Rectal smooth muscle tissue (tissue), 1 donor: ENCODE measurements around the gene HAGHL.
"Not testable (repeated sequence)": the region's sequence is repeated elsewhere in the genome, so short reads cannot be mapped to it uniquely, and the experiment has no call there.

Source experiments
- H3K27ac ChIP-seq: one replicate; pipeline ENCODE4 v1.7.0; 2013; ENCODE audit warnings: low read depth, low read length, inconsistent platforms
- H3K27me3 ChIP-seq: one replicate; pipeline ENCODE4 v1.7.0; 2013; ENCODE audit warnings: low read length; ENCODE audit not compliant: control insufficient read depth, insufficient read depth
- H3K36me3 ChIP-seq: one replicate; pipeline ENCODE4 v1.7.0; 2013; ENCODE audit warnings: low read length; ENCODE audit not compliant: control insufficient read depth, insufficient read depth
- H3K4me1 ChIP-seq: one replicate; pipeline ENCODE4 v1.7.0; 2013; ENCODE audit warnings: low read length; ENCODE audit not compliant: control insufficient read depth, insufficient read depth
- H3K4me3 ChIP-seq: one replicate; pipeline ENCODE4 v1.7.0; 2013; ENCODE audit warnings: low read length
- H3K9ac ChIP-seq: one replicate; pipeline ENCODE4 v1.7.0; 2013; ENCODE audit warnings: low read length

Gene HAGHL

GRCh38 chr16:683396-684070 lies 43.4 kb upstream of the HAGHL start:
- H3K9ac ChIP-seq: peak overlapping the region; percentile 49
- peak overlapping the region; percentile 32 for H3K27ac ChIP-seq
- no peaks in the 10 kb centered on the region for H3K27me3 ChIP-seq
- peaks cover 15% of the 10 kb centered on the region for H3K4me1 ChIP-seq
- H3K36me3 ChIP-seq: peaks cover 18% of the 10 kb centered on the region
- H3K4me3 ChIP-seq: peak overlapping the region; percentile 91

- Histone ChIP-seq H3K27ac (peak within 1 kb of the TSS; percentile 66), H3K9ac (peak within 1 kb of the TSS; percentile 49), H3K4me3 (peak within 1 kb of the TSS; percentile 91), H3K27me3 (no peaks in the 10 kb centered on the region), H3K4me1 (peaks cover 15% of the 10 kb centered on the region), H3K36me3 (peaks cover 18% of the 10 kb centered on the region)
These were observed 42.7 kb upstream of the HAGHL start, which contains the start of gene JMJD8 for GRCh38 chr16:684071-684794. Gene JMJD8 (minus strand): TSS chr16:684334. CDS start chr16:684319, 15 bp downstream.

GRCh38 chr16:684961-685696 lies 41.8 kb upstream of the HAGHL start:
- no peak overlapping the region for H3K9ac ChIP-seq
- H3K4me1 ChIP-seq: peaks cover 19% of the 10 kb centered on the region
- peaks cover 18% of the 10 kb centered on the region for H3K36me3 ChIP-seq
- H3K27ac ChIP-seq: no peak overlapping the region
- peak overlapping the region; percentile 8 for H3K4me3 ChIP-seq
- H3K27me3 ChIP-seq: no peaks in the 10 kb centered on the region

- H3K36me3 ChIP-seq: peaks cover 18% of the 10 kb centered on the region
- no peak overlapping the region for H3K4me3 ChIP-seq
- H3K27me3 ChIP-seq: no peaks in the 10 kb centered on the region
- H3K9ac ChIP-seq: no peak overlapping the region
- H3K27ac ChIP-seq: no peak overlapping the region
- H3K4me1 ChIP-seq: peaks cover 16% of the 10 kb centered on the region
These were observed 40.9 kb upstream of the HAGHL start for GRCh38 chr16:685967-686366.

- H3K4me1 ChIP-seq: peaks cover 10% of the 10 kb centered on the region
- no peak overlapping the region for H3K27ac ChIP-seq
- H3K36me3 ChIP-seq: peaks cover 13% of the 10 kb centered on the region
- H3K9ac ChIP-seq: no peak overlapping the region
- no peak overlapping the region for H3K4me3 ChIP-seq
- H3K27me3 ChIP-seq: no peaks in the 10 kb centered on the region
These were observed 40.2 kb upstream of the HAGHL start for GRCh38 chr16:686459-687260.

- peaks cover 9% of the 10 kb centered on the region for H3K4me1 ChIP-seq
These were observed 39.4 kb upstream of the HAGHL start for GRCh38 chr16:687499-687898.

GRCh38 chr16:689175-689897 lies 37.6 kb upstream of the HAGHL start:
- peaks cover 5% of the 10 kb centered on the region for H3K4me1 ChIP-seq
- peaks cover 3% of the 10 kb centered on the region for H3K36me3 ChIP-seq
- peak overlapping the region; percentile 80 for H3K27ac ChIP-seq

More at GRCh38 chr16:687499-687898, 39.4 kb upstream of the HAGHL start:
- peaks cover 5% of the 10 kb centered on the region for H3K36me3 ChIP-seq
- no peak overlapping the region for H3K4me3 ChIP-seq
- H3K9ac ChIP-seq: no peak overlapping the region
- H3K27ac ChIP-seq: no peak overlapping the region
- H3K27me3 ChIP-seq: no peaks in the 10 kb centered on the region

GRCh38 chr16:691242-691641 lies 35.7 kb upstream of the HAGHL start:
- not testable (repeated sequence) for H3K27ac ChIP-seq, H3K9ac ChIP-seq
- peaks cover 12% of the 10 kb centered on the region for H3K27me3 ChIP-seq

More at GRCh38 chr16:689175-689897, 37.6 kb upstream of the HAGHL start:
- Histone ChIP-seq H3K27me3 (peaks cover 5% of the 10 kb centered on the region), H3K9ac (peak overlapping the region; percentile 83), H3K4me3 (peak overlapping the region; percentile 93)

GRCh38 chr16:692356-693108 lies 34.4 kb upstream of the HAGHL start:
- Histone ChIP-seq H3K4me3 (no peak overlapping the region), H3K27ac (no peak overlapping the region), H3K27me3 (peaks cover 12% of the 10 kb centered on the region), H3K4me1 (peaks cover 5% of the 10 kb centered on the region), H3K36me3 (no peaks in the 10 kb centered on the region), H3K9ac (no peak overlapping the region)

More at GRCh38 chr16:691242-691641, 35.7 kb upstream of the HAGHL start:
- H3K36me3 ChIP-seq, H3K4me1 ChIP-seq, H3K4me3 ChIP-seq: not testable (repeated sequence)

- Histone ChIP-seq H3K4me1 (peaks cover 5% of the 10 kb centered on the region), H3K4me3 (no peak overlapping the region), H3K9ac (no peak overlapping the region), H3K36me3 (no peaks in the 10 kb centered on the region), H3K27ac (no peak overlapping the region), H3K27me3 (peaks cover 12% of the 10 kb centered on the region)
These were observed 33.5 kb upstream of the HAGHL start for GRCh38 chr16:693364-693763.

- Histone ChIP-seq H3K4me1 (peaks cover 5% of the 10 kb centered on the region), H3K27ac (no peak overlapping the region), H3K27me3 (peaks cover 12% of the 10 kb centered on the region), H3K36me3 (no peaks in the 10 kb centered on the region), H3K4me3 (no peak overlapping the region), H3K9ac (no peak overlapping the region)
These were observed 33.1 kb upstream of the HAGHL start for GRCh38 chr16:693766-694165.
